ENCODE data around the gene CLEC5A.
"Not testable (repeated sequence)": the region's sequence is repeated elsewhere in the genome, so short reads cannot be mapped to it uniquely, and the experiment has no call there.

The CLEC5A gene

GRCh38 chr7:141949021-141949420 lies 2.2 kb upstream of the CLEC5A start:
- no peak for DNase-seq (ENCODE audit: low spot score)

- DNase-seq (ENCODE audit: low spot score) = no peak
These were observed 1.4 kb downstream of the CLEC5A start for GRCh38 chr7:141945356-141945755.

- no peak for DNase-seq (ENCODE audit: low spot score)
These were observed 2.0 kb downstream of the CLEC5A start for GRCh38 chr7:141944811-141945210.

DNA sequence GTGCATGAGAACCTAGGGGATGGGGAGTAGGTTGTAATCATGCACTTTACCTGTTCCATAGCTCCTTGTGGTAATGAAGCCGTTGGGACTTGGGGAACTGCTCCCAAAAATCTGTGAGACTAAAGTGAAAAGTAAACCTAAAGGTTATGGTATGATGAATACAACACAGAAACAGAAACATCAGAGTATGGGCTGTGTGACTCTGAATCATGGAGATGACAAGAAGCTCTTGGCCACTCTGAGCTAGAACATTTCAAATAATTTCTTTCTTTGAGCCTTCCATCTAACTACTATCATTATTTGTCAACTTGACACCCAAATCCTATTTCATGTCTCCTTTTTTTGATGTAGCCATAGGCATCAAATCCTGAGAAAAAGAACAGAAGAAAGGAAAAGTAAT lies 2.9 kb downstream of the CLEC5A start:
- no peak for DNase-seq (ENCODE audit: low spot score)

- no peak for DNase-seq (ENCODE audit: low spot score)
These were observed 5.7 kb downstream of the CLEC5A start for GRCh38 chr7:141941075-141941474.

DNA sequence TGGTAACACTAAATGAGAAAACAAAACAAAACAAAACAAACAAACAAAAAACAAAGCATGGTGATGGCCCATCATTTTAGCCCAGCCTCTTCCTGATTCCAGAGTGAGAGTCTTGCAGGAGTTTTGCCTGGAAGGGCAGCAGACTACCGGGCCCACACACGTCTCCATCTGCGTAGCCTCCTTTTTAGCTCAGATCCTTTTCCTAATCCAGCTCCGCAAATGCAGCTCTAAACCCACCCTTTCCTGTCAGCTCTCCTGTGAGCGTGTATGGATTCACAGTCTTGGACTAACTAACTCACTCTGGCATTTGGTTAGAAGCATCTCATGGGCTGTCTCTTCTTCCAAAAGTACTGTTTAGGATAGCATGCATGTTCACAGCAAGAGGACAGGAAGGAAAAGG lies 16.6 kb downstream of the CLEC5A start:
- DNase-seq (ENCODE audit: low spot score) = no peak

DNA sequence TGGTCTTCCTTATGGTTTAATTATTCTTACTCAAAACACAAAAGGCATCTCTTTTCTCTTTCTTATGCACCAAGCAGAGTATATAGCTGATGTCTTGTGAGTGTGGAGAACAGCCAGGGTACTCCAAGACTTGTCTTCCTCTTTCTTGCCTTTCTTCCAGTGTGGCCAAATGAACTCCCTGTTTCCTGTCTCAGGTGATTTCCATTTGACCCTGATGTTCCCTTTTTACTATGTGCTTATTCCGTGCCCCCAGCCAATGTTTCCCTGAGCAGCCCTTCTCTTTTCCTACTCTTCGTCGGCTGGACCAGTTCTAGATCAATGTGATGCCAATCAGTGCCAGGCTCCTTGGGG lies 18.0 kb downstream of the CLEC5A start:
- DNase-seq (ENCODE audit: low spot score) = no peak

DNA sequence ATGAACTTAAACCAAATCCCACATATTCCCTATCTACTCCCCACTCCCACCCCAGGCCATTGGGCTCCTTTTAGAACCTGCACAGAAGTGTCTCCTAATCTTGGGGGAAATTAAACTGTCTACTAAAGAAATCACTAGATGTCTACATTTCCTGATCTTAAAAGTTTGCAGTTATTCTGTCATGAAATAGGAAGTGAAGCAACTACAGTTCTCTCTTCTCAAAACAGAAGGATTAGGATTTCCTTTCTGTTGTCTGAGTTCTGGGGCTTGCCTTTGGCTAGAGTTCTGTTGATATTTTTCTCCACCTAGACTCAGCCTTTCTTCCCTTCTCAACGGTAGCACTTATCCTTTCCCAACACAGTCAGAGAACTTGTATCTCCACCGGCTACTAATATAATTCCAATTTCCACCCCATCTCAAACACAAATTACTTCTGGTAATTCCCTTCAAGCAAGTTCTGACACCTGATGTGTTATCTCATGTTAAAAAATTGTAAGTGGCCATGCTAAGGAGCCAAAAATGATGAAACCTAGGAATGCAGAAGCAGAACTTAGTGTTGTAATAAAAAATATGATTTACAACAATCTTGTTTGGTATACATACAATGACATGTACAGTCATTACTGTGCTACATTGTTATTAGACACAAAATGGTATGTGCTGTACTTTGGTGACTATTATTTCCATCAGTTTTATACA lies 18.5 kb downstream of the CLEC5A start:
- no peak for DNase-seq (ENCODE audit: low spot score)

DNA sequence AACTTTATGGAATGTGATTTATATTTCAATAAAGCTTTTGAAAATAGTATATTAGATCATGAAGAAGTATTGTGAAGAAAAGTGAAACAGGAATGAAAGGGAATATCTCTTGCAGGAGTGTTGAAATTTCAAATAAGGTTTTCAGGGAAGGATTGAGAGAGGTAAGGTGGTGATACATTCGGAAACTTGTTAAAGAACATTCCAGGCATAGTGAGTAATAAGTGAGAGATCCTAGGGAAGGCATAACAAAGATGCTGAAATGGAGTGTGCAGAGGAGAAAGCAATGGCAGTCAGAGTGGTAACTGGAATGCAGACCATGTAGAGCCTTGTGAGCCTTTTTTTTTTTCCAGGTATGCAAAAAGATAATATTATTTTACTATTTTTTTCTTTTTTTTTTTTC lies 26.5 kb downstream of the CLEC5A start:
- DNase-seq (ENCODE audit: low spot score) = no peak

- DNase-seq (ENCODE audit: low spot score) = no peak
These were observed 30.7 kb downstream of the CLEC5A start, which contains the start of gene OR9A4 for GRCh38 chr7:141916099-141916498. TSS of gene OR9A4 (plus strand) at chr7:141916399. CDS start at chr7:141918876, 2,477 bp downstream.

- DNase-seq (ENCODE audit: low spot score) = no peak
These were observed 31.2 kb downstream of the CLEC5A start for GRCh38 chr7:141915565-141915964.

DNA sequence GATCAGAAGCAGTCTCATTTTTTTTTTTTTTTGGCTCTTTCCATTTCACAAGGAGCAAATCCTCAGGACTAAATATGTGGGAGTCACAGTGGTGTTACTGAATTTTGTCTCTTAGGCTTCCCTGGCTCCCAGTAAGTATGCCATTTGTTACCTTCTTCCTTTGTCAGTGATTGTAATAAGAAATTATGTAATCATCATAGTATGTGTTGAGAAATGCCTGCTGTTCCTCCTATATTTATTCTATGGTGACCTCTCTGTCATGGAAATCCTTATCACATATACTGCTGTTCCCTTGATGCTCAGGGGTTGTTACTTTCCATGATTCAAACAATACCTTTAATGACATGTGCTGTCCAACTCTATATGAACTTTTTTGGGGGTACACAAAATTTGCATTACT lies 35.4 kb downstream of the CLEC5A start:
- DNase-seq (ENCODE audit: low spot score) = no peak

- no peak for DNase-seq (ENCODE audit: low spot score)
These were observed 40.5 kb downstream of the CLEC5A start for GRCh38 chr7:141906285-141906684.

- DNase-seq (ENCODE audit: low spot score) = not testable (repeated sequence)
These were observed 47.4 kb downstream of the CLEC5A start for GRCh38 chr7:141899366-141899765.

DNA sequence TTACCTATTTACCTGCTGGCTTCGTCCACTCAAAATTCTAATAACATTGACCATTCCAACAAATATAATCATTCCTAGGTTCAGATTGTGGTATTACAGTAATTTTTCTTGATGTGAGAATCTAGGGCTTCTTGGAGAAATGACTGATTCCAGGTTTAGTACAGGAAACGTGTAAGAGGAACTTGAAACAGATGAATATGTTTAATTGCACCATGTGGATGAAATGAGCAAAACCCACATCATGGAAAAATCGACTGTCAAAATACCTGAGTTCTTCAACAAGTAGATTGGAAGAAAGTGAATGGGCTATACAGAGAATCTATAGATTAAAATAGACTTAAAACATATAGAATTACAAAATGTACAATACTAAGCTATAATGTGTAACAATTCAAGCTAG lies 55.4 kb downstream of the CLEC5A start:
- no peak for DNase-seq (ENCODE audit: low spot score)

DNA sequence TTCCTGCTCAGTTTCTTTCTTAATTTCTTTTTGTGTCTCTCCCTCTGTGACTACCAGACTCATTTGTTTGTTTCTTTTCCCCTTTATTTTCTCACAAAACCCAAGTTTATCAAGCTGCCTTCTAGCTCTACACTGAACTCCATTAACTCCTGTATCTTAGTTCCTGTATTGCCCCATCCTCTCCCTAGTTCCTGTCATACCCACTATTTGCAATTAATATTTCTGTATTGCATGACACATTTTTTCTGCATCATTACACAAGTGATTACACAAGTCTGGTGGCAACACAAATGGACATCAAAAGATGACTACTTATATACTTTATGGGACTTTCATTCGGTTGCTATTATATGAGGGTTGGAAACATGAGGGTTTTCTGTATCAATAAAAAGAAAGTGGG lies 57.5 kb downstream of the CLEC5A start:
- no peak for DNase-seq (ENCODE audit: low spot score)

DNA sequence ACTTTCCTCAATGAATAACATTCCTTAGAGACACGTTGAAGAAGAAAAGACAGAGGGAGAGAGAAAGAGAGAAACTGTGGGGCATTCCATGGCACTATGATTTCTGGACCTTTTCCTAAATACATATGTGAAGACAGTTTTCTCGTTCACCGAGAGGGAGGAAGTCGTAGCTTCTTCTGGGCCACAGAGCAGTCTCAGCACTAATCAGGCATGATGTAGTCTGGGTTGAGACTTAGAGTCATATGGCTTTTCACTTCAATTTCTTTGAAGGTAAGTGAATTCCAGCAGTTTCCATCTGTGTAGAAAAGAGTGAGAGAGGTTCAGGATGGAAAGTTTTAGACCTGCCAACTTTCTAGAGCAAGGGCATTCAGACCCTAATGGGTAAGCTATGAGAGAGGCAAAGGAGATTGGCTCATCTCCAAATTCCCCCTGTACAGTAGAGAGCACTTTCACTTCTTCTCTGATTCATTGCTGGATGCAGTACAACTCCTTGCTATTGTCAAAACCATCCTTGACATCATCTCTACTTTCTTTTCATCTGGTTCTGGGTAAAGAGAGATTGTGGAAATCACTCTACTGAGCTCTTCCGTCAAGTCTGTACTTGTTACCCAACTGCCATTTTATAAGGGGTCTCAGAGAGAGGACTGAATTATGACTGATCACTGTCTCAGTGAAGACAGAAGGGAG lies 62.1 kb downstream of the CLEC5A start:
- no peak for DNase-seq (ENCODE audit: low spot score)

DNA sequence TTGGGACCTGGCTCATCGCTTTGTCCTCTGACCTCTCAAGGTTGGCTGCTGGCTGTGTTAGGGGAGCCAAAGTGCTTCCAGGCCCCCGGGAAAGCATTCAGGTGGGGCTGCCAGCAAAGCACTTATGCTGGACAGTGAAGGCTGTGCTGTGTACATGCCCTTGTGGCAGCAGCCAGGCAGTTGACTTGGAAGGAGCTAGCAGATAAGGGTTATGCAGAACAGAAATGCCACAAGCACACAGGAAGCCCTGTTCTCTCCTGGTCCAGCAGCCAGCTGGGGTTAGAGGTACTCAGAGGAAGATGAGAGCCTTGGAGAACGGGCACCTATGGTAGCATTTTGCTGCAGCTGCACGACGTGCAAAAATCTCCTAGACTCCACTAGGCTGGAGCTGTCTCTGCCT lies 65.8 kb downstream of the CLEC5A start:
- DNase-seq (ENCODE audit: low spot score) = no peak

- no peak for DNase-seq (ENCODE audit: low spot score)
These were observed 69.4 kb downstream of the CLEC5A start for GRCh38 chr7:141877365-141877764.

All from iPS-NIHi11 (cell line).